ENCODE data around the gene SMIM22.

DNA sequence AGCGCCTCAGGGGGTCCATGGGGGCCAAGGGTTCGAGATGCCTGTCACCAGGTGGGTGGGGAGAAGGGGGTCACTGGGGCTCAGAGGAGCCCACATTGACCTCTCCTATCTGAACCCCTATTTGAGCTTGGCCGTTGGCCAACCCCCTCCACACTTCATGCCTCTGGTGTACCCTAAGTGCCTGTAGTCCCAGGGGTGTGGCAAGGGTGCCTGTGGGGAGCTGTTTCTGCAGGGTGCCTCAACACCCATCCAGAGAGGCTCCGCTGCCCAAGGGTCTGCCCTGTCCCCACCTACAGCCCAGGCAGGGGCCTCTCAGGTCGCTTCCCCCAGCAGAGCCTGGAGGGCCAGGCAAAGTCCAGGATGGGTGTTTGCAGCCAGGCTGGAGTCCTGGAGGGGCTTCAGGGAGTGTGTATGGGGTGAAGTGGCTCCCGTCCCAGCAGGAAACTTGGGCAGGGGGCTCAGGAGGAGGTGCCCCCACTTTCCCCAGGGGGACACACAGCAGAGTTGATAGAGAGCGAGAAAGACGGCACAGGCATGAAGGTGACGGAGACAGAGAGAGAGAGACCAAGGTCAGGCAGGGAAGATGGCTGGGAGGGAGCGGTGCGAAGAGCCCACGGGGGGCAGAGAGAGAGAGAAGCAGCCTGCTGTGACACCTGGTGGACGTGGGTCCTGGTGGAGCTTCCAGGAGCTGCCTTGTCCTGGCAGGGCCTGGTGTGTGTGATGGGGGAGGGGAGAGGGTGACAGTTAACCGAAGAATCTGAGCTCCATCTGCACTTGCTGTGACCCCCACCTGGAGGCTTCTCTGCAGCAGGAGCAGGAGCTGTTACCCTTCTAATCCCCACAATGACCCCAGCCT is 7.3 kb upstream of the SMIM22 start, which contains the start of gene SEPTIN12:
- TF ChIP-seq POLR2AphosphoS5 (IDR thresholded peaks at IDR 0.05) (no peak), POLR2A (IDR thresholded peaks at IDR 0.05) (no peak), CTCF (IDR thresholded peaks at IDR 0.05 in 8 of 11, conservative IDR thresholded peaks at IDR 0.05 in 3 of 11) (no peak)
